Measurements from ENCODE around the gene DHX57. TPM values are rescaled to one million over a fixed set of nuclear protein-coding genes. Genes with fewer than 3 reads are reported as not detected.
A peak's percentile ranks its signal among the peaks of the same experiment; 100 is the strongest.
"Not testable (repeated sequence)": the region's sequence is repeated elsewhere in the genome, so short reads cannot be mapped to it uniquely, and the experiment has no call there.

DHX57 gene
- total RNA-seq, 1 experiment from 2014 or later, result 28.7 TPM

GRCh38 chr2:38828460-38828859 is 47.3 kb downstream of the DHX57 start:
- H3K9me3 ChIP-seq, result no peaks in the 10 kb centered on the region
- H3K4me3 ChIP-seq, result no peak overlapping the region
- H3K27me3 ChIP-seq, result no peaks in the 10 kb centered on the region
- no peak for DNase-seq
- H3K36me3 ChIP-seq, result peaks cover 17% of the 10 kb centered on the region

DNA sequence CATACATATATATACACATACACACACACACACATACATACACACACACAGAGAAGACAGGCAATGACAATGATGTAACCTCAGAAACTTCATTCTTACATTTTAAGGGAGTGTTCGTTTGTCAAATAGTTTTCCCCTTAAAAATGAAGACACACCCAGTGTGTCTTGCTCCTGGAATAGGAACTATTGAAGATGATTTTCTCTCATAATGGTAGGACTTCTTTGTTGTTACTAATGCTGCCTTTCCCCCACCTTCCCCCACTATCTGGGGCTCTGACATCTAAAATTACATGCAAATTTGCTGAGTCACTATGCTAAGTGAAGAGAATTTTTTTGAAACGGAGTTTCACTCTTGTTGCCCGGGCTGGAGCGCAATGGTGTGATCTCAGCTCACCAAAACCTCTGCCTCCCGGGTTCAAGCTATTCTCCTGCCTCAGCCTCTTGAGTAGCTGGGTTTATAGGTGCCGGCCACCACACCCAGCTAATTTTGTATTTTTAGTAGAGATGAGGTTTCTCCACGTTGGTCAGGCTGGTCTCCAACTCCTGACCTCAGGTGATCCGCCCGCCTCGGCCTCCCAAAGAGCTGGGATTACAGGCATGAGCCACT is 48.1 kb downstream of the DHX57 start:
- H3K9me3 ChIP-seq, H3K27me3 ChIP-seq: not testable (repeated sequence)
- H3K4me3 ChIP-seq, result peak overlapping the region; percentile 8; the same call in 1 of the 2 replicates
- DNase-seq, result peak; percentile 53
- H3K36me3 ChIP-seq, result peaks cover 18% of the 10 kb centered on the region

- Histone ChIP-seq H3K4me3 (no peak overlapping the region), H3K27me3 (no peaks in the 10 kb centered on the region), H3K9me3 (no peaks in the 10 kb centered on the region), H3K36me3 (peaks cover 19% of the 10 kb centered on the region)
- no peak for DNase-seq
Observed at GRCh38 chr2:38825956-38826355, 49.8 kb downstream of the DHX57 start.

DNA sequence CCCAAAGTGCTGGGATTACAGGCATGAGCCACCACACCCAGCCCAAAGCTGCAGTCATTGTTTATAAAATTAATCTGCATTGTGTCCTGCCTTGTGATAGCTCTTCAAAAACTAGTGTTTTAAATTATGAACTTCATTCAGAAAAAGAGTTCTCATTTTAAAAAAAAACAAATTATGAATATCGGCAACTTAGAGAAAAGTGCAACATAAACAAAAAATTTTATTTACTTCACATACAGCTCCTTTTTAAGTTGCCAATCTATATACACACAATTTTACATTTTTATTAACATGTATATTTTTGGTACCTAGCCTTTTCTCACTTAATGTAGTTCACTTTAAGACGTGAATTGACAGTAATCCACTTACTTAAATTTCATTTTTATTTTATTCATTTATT is 50.8 kb downstream of the DHX57 start:
- DNase-seq, result no peak
- Histone ChIP-seq H3K4me3 (no peak overlapping the region), H3K9me3 (no peaks in the 10 kb centered on the region), H3K27me3 (no peaks in the 10 kb centered on the region), H3K36me3 (peaks cover 19% of the 10 kb centered on the region)

GRCh38 chr2:38823386-38823785 is 52.3 kb downstream of the DHX57 start:
- no peak for DNase-seq
- Histone ChIP-seq H3K36me3 (peaks cover 19% of the 10 kb centered on the region), H3K27me3 (no peaks in the 10 kb centered on the region), H3K9me3 (no peaks in the 10 kb centered on the region), H3K4me3 (no peak overlapping the region)

DNA sequence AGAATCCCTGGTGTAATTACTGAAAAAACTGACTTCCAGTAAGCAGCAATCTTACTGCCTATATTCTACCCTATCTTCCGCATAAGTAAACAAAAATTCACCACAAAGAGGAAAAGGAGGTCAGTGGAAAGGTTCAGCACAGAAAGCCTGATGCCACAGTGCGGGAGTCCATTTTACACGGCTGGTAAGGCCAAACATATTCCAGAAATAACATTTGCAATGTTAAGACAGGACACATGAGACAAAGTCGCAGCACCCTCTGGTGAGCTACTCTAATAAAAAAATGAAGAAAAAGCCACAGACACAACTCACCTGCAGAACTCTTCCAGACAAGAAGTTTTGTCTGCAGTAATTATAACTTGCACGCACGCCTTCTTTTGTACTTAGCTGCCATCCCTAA is 57.2 kb downstream of the DHX57 start:
- H3K36me3 ChIP-seq, result peaks cover 14% of the 10 kb centered on the region
- no peak for DNase-seq
- no peaks in the 10 kb centered on the region for H3K27me3 ChIP-seq
- no peaks in the 10 kb centered on the region for H3K9me3 ChIP-seq
- no peak overlapping the region for H3K4me3 ChIP-seq

GRCh38 chr2:38815936-38816335 is 59.8 kb downstream of the DHX57 start:
- no peak for DNase-seq
- Histone ChIP-seq H3K36me3 (peaks cover 11% of the 10 kb centered on the region; the same call in 1 of the 2 replicates), H3K9me3 (no peaks in the 10 kb centered on the region), H3K4me3 (no peak overlapping the region), H3K27me3 (no peaks in the 10 kb centered on the region)

DNA sequence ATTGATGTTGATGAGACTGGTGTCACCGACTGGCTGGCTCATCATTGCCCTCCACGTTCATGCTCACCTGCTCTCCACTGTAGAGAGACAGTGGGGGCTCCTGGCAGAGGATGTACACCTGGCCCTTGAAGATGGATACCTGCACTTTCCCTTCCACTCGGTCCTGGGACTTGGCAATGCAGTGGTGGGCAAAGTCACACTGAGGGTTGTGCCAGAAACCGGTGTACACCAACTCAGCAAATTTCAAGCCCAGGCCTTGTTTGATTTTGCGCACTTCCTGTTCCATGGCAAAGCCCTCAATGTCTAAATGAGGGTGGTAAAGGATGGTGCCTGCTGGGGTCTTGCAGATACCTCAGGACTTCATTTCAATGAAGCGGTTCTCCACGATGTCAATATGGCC is 65.2 kb downstream of the DHX57 start:
- no peaks in the 10 kb centered on the region for H3K27me3 ChIP-seq
- H3K4me3 ChIP-seq, result no peak overlapping the region
- H3K9me3 ChIP-seq, result no peaks in the 10 kb centered on the region
- H3K36me3 ChIP-seq, result 0 out of 2 replicates have a peak, but pooled peaks cover 2% of the 10 kb centered on the region
- no peak for DNase-seq

DNA sequence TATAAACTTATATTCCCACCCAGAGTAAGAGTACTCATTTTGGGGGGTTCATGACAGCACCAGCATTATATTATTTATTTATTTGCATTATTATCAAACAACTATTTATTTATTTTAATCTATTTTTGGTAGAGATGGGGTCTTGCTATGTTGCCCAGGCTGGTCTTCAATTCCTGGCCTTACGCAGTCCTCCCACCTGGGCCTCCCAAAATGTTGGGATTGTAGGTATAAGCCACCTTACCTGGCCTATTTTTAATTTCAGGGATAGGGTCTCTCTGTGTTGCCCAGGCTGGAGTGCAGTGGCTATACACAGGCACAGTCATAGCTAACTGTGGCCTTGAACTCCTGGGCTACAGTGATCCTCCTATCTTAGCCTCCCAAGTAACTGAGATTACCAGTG is 67.1 kb downstream of the DHX57 start:
- H3K4me3 ChIP-seq, result no peak overlapping the region
- H3K36me3 ChIP-seq, result 0 out of 2 replicates have a peak, but pooled peaks cover 2% of the 10 kb centered on the region
- DNase-seq, result no peak
- no peaks in the 10 kb centered on the region for H3K9me3 ChIP-seq
- H3K27me3 ChIP-seq, result no peaks in the 10 kb centered on the region

DNA sequence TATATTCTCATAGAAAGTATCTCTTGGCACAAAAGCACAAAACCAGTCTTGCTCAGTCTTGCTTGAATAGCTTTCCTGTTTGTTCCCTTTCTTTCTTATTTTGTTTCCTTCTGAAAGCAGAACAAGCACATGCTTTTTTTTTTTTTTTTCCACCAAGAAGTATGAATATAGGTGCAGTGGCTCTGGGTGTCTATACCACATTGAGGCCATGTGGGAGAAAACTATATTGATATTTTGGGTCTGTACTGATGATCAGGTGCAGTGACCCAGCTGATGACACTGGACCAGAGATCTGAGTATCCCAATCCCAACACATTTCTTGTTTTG is 69.0 kb downstream of the DHX57 start:
- Histone ChIP-seq H3K4me3 (no peak overlapping the region), H3K9me3 (no peaks in the 10 kb centered on the region), H3K27me3 (no peaks in the 10 kb centered on the region), H3K36me3 (no peaks in the 10 kb centered on the region)
- no peak for DNase-seq

DNA sequence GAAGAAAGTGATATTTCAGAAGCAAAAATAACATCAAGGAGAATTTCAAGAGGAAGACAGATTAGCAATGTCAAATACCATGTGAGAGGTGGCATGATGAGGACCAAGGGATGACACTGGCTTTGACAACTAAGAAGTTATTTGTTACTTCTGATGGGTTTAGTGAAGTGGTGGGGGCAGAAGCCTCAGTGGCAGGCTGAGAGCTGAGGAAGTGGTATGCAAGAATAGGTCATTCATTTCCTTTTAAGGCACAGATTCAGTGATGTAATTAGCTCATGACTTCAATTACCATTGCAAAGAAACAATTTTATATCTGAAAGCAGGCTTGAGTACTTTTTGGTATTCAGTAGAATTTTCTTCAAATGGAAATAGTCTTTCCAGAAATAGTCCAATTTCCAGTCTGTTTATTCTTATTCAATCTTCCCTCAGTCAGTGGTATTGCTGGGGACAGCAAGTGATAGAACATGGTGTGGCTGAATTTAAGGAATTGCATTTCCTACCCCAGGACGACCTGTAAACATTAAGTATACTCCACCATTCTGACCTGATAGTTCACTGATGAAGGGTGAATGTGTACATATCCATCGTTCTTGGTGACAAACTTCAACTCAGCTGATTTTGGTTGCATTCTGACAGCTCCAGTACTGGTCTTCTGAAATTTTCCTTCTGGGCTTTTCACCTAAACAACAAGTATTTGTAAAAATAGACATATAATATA is 69.6 kb downstream of the DHX57 start:
- H3K4me3 ChIP-seq, result no peak overlapping the region
- no peak for DNase-seq
- no peaks in the 10 kb centered on the region for H3K27me3 ChIP-seq
- H3K9me3 ChIP-seq, result no peaks in the 10 kb centered on the region
- no peaks in the 10 kb centered on the region for H3K36me3 ChIP-seq

GRCh38 chr2:38797953-38798352 is 77.8 kb downstream of the DHX57 start:
- Histone ChIP-seq H3K36me3 (no peaks in the 10 kb centered on the region; the same call in 1 of the 2 replicates), H3K27me3 (no peaks in the 10 kb centered on the region), H3K9me3 (no peaks in the 10 kb centered on the region), H3K4me3 (no peak overlapping the region)
- no peak for DNase-seq

- no peaks in the 10 kb centered on the region; the same call in 1 of the 2 replicates for H3K36me3 ChIP-seq
- H3K4me3 ChIP-seq, result no peak overlapping the region
- no peaks in the 10 kb centered on the region for H3K9me3 ChIP-seq
- no peaks in the 10 kb centered on the region for H3K27me3 ChIP-seq
- no peak for DNase-seq
Observed at GRCh38 chr2:38797250-38797676, 78.5 kb downstream of the DHX57 start.

- not testable (repeated sequence) for H3K4me3 ChIP-seq, H3K9me3 ChIP-seq, H3K27me3 ChIP-seq, H3K36me3 ChIP-seq, DNase-seq
Observed at GRCh38 chr2:38795016-38795415, 80.7 kb downstream of the DHX57 start.

GRCh38 chr2:38794235-38794946 is 81.3 kb downstream of the DHX57 start:
- H3K4me3 ChIP-seq, result no peak overlapping the region
- no peak for DNase-seq
- H3K27me3 ChIP-seq, result no peaks in the 10 kb centered on the region
- no peaks in the 10 kb centered on the region for H3K9me3 ChIP-seq
- H3K36me3 ChIP-seq, result no peaks in the 10 kb centered on the region; the same call in 1 of the 2 replicates

- DNase-seq, result no peak
- H3K9me3 ChIP-seq, result no peaks in the 10 kb centered on the region
- H3K4me3 ChIP-seq, result no peak overlapping the region
- no peaks in the 10 kb centered on the region; the same call in 1 of the 2 replicates for H3K36me3 ChIP-seq
- H3K27me3 ChIP-seq, result no peaks in the 10 kb centered on the region
Observed at GRCh38 chr2:38793511-38793910, 82.2 kb downstream of the DHX57 start.

DNA sequence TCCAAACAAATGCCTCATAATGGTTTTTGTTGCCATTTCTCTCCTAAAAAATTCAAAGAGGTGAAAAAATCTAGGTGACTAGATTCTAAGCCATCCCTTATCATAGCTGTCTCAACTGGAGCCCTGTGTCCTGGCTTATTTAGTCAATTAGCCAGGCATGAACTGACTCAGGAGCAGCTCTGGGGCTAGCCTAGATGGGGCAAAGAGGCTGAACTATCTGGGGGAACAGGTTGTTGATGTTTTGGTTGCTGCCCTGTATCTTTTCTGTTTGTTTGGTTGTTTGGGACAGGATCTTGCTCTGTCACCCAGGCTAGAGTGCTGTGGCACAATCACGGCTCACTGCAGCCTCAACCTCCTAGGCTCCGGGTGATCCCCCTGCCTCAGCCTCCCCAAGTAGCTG is 83.0 kb downstream of the DHX57 start:
- Histone ChIP-seq H3K36me3 (no peaks in the 10 kb centered on the region), H3K27me3 (no peaks in the 10 kb centered on the region), H3K9me3 (no peaks in the 10 kb centered on the region), H3K4me3 (no peak overlapping the region)
- no peak for DNase-seq

DNA sequence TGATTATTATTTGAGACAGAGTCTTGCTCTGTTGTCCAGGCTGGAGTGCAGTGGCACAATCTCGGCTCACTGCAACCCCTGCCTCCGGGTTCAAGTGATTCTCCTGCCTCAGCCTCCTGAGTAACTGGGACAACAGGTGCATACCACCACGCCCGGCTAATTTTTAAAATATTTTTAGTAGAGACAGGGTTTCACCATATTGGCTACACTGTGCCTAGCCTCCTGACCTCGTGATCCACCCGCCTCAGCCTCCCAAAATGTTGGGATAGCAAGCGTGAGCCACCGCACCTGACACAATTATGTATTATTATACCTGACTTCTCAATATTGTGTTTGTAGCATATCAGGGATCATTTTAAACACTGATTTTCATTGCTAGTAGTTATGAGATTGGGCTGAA is 83.4 kb downstream of the DHX57 start:
- not testable (repeated sequence) for H3K9me3 ChIP-seq, DNase-seq, H3K4me3 ChIP-seq, H3K27me3 ChIP-seq, H3K36me3 ChIP-seq

Measured in MG63 (cell line).